GM23338 (cell line): ENCODE results near the gene COTL1. TPM values are rescaled to one million over a fixed set of nuclear protein-coding genes. Genes with fewer than 3 reads are reported as not detected.
A peak's percentile ranks its signal among the peaks of the same experiment; 100 is the strongest.

Experiments used
- ATAC-seq: fragments of 200-7000 bp; cut with Tn5 transposase; 3 replicates; pipeline ENCODE4 v1.9.1; 2020
- DNase-seq: peaks from one replicate; pipeline ENCODE4 v3.0.0-alpha.2; 2015; ENCODE audit warnings: low spot score
- H2AFZ ChIP-seq: fragments of 200-600 bp; sonication (generic); 2 replicates; pipeline ENCODE4 v1.8.0; 2016; ENCODE audit warnings: antibody characterized with exemption, mild to moderate bottlenecking, moderate library complexity
- H3F3A ChIP-seq: fragments of 200-600 bp; sonication (generic); replicated peaks from 2 replicates; pipeline ENCODE4 v1.8.0; 2017; ENCODE audit warnings: antibody characterized with exemption, mixed run types, low read depth
- H3K27ac ChIP-seq: fragments of 200-600 bp; sonication (generic); 2 replicates; pipeline ENCODE4 v1.6.1; 2016; ENCODE audit warnings: low read depth
- H3K27me3 ChIP-seq: fragments of 200-600 bp; sonication (generic); 2 replicates; pipeline ENCODE4 v1.8.0; 2016; ENCODE audit warnings: mild to moderate bottlenecking, mixed run types, moderate library complexity; ENCODE audit not compliant: insufficient read depth
- H3K36me3 ChIP-seq: fragments of 200-600 bp; sonication (generic); 2 replicates; pipeline ENCODE4 v1.8.0; 2016; ENCODE audit warnings: mild to moderate bottlenecking; ENCODE audit not compliant: insufficient read depth
- H3K4me1 ChIP-seq: fragments of 200-600 bp; sonication (generic); 2 replicates; pipeline ENCODE4 v1.8.0; 2016; ENCODE audit warnings: mild to moderate bottlenecking, moderate library complexity; ENCODE audit not compliant: insufficient read depth
- H3K4me2 ChIP-seq: fragments of 200-600 bp; sonication (generic); 2 replicates; pipeline ENCODE4 v1.7.1; 2017; ENCODE audit warnings: mixed run types
- H3K4me3 ChIP-seq: fragments of 200-600 bp; sonication (generic); 2 replicates; pipeline ENCODE4 v1.6.1; 2016; ENCODE audit warnings: mixed run types
- H3K79me2 ChIP-seq: fragments of 200-600 bp; sonication (generic); replicated peaks from 2 replicates; pipeline ENCODE4 v1.8.0; 2017; ENCODE audit warnings: mild to moderate bottlenecking; ENCODE audit not compliant: insufficient read depth
- H3K9me2 ChIP-seq: fragments of 200-600 bp; sonication (generic); 2 replicates; pipeline ENCODE4 v1.8.0; 2017; ENCODE audit not compliant: insufficient read depth
- H4K20me1 ChIP-seq: fragments of 200-600 bp; sonication (generic); replicated peaks from 2 replicates; pipeline ENCODE4 v1.8.0; 2017; ENCODE audit warnings: mild to moderate bottlenecking; ENCODE audit not compliant: insufficient read depth
- H3K27ac Mint-ChIP-seq: 2 replicates; pipeline ENCODE4 v1.8.0; 2020; ENCODE audit warnings: inconsistent platforms, mild to moderate bottlenecking, moderate library complexity, mixed read lengths
- H3K27me3 Mint-ChIP-seq: 3 replicates; pipeline ENCODE4 v1.8.0; 2022; ENCODE audit warnings: low read depth, mild to moderate bottlenecking, moderate library complexity, mixed read lengths, inconsistent platforms; ENCODE audit not compliant: insufficient read depth, poor library complexity
- H3K36me3 Mint-ChIP-seq: 3 replicates; pipeline ENCODE4 v1.8.0; 2021; ENCODE audit warnings: low read depth, mild to moderate bottlenecking, inconsistent platforms, moderate library complexity, mixed read lengths
- H3K4me1 Mint-ChIP-seq: 3 replicates; pipeline ENCODE4 v1.8.0; 2020; ENCODE audit warnings: mild to moderate bottlenecking, inconsistent platforms, mixed read lengths
- H3K4me3 Mint-ChIP-seq: 3 replicates; pipeline ENCODE4 v1.8.0; 2021; ENCODE audit warnings: moderate library complexity, mild to moderate bottlenecking, inconsistent platforms, mixed read lengths
- H3K9me3 Mint-ChIP-seq: 3 replicates; pipeline ENCODE4 v1.8.0; 2020; ENCODE audit warnings: moderate library complexity, mild to moderate bottlenecking, inconsistent platforms, mixed read lengths
- EZH2 ChIP-seq: fragments of 200-600 bp; sonication (generic); IDR thresholded peaks from one replicate; pipeline ENCODE4 v1.8.0; 2017; ENCODE audit warnings: antibody characterized with exemption, mild to moderate bottlenecking, low read depth; ENCODE audit not compliant: unreplicated experiment
- EZH2phosphoT487 ChIP-seq: fragments of 200-600 bp; sonication (generic); IDR thresholded peaks from one replicate; pipeline ENCODE4 v1.8.1; 2018; ENCODE audit warnings: antibody characterized with exemption; ENCODE audit not compliant: unreplicated experiment
- JUNB ChIP-seq: IDR thresholded peaks from one replicate; pipeline ENCODE4 v1.6.1; 2016; ENCODE audit warnings: antibody characterized with exemption; ENCODE audit not compliant: unreplicated experiment
- NANOG ChIP-seq: IDR thresholded peaks from 2 replicates; pipeline ENCODE4 v1.6.1; 2016; ENCODE audit warnings: antibody characterized with exemption, borderline replicate concordance
- POLR2AphosphoS5 ChIP-seq: IDR thresholded peaks from 2 replicates; pipeline ENCODE4 v1.6.1; 2016; ENCODE audit warnings: antibody characterized with exemption, low read depth
- STAT1 ChIP-seq: IDR thresholded peaks from one replicate; pipeline ENCODE4 v1.6.1; 2016; ENCODE audit warnings: antibody characterized with exemption; ENCODE audit not compliant: unreplicated experiment
- ZNF114 ChIP-seq: fragments of 250-450 bp; sonication (Bioruptor Pico); IDR thresholded peaks from 2 replicates; pipeline ENCODE4 v1.5.0; 2020; ENCODE audit warnings: mild to moderate bottlenecking, moderate library complexity
- ZNF331 ChIP-seq: fragments of 250-450 bp; sonication (Bioruptor Pico); IDR thresholded peaks from 2 replicates; pipeline ENCODE4 v1.5.0; 2020; ENCODE audit warnings: low read depth, mild to moderate bottlenecking, moderate library complexity
- ZNF462 ChIP-seq: fragments of 250-450 bp; sonication (Bioruptor Pico); IDR thresholded peaks from 2 replicates; pipeline ENCODE4 v1.5.0; 2020; ENCODE audit warnings: mild to moderate bottlenecking, moderate library complexity
- polyA plus RNA-seq: library from polyadenylated mRNA; unstranded; fragments of >200 nt; fragmentation: Nextera tagmentation; extraction: Ambion mirVana; gene quantifications from 2 replicates; pipeline ENCODE4 v1.2.1, GENCODE V29; 2016
- total RNA-seq: library from RNA; depleted of rRNA; stranded (reverse); fragments of >200 nt; shearing (Covaris generic); gene quantifications from 2 replicates; pipeline ENCODE4 v1.2.3, GENCODE V29; 2014
- TF ChIP-seq, protein P1 (sequence below): IDR thresholded peaks from 2 replicates; pipeline ENCODE4 v1.6.1; 2016; ENCODE audit warnings: antibody characterized with exemption
- TF ChIP-seq, protein P2 (sequence below): IDR thresholded peaks from one replicate; pipeline ENCODE4 v1.6.1; 2018; ENCODE audit warnings: antibody characterized with exemption; ENCODE audit not compliant: unreplicated experiment
- TF ChIP-seq, protein P3 (sequence below), 2 experiments: fragments of 200-600 bp in 1 of 2; sonication (generic) in 1 of 2; conservative IDR thresholded peaks; 2 replicates each; pipeline versions ENCODE4 v1.5.1 to v1.6.1; 2016 to 2017; ENCODE audit warnings: antibody characterized with exemption in 2 of 2, low read depth in 2 of 2, mild to moderate bottlenecking in 2 of 2, moderate library complexity in 1 of 2

The COTL1 gene
- total and polyA plus RNA-seq, 2 experiments from 2014 or later, result 117 to 166 TPM

DNA sequence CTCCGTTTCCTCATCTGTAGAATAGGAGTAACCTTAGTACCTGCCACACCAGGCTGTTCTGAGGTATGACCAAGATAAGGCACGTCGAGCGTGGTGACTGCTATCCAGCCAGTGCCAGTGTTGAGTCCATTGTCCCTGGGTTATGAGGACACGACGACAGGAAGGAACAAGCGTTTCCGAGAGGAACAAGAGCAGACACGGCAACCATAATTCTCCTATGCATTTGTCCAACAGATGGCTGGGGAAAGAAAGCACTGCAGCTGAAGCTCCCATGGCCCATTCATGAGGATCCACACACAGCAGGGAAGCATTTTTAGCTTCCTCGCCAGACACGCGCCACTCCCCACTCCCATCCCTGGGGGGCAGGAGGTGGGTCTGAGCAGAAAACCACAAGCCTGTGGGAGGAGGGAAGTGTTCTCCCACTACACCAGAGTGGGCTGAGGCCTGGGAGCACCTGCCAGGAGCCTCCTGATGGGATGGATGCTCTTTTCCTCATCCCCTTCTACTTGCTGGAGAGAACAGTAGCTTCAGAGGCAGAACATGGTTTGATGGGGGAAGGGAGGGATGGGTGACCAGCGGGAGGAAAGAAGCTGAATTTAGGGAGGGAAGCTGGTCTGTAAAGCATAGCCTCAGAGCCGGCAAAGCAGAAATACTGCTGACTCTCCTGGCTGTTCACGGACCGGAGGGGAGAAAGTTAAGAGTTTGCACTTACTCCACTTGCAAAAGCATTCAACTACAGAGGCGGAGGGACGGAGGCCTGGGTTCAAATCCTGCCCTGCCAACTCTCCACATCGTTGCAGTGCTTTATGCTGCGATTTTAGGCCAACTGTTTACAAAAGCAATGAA, 2.7 kb downstream of the COTL1 start (continued):
- TF ChIP-seq NANOG (no peak), EZH2phosphoT487 (no peak), ZNF331 (no peak)

DNA sequence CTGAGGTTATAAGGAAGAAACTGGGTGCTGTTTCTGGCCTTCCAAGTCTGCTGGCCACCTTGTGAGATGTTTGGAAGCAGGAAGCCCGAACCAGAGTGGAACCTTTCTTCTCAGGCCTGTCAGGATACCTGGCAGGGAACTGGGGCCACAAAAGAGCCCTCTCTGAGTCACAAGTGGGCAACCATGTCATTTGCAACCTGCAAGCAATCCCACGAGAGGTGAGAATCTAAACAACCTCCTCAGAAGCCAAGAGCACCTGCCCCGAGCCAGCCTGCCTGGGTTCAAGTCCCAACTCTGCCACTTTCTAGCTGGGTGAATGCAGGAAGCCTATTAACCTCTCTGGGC, 3.3 kb downstream of the COTL1 start:
- peaks cover 13% of the 10 kb centered on the region for H3K27me3 ChIP-seq
- no peaks in the 10 kb centered on the region for H3K9me2 ChIP-seq
- H3K79me2 ChIP-seq, result peaks cover 77% of the 10 kb centered on the region
- H3F3A ChIP-seq, result 0 out of 2 replicates have a peak, but pooled peaks cover 5% of the 10 kb centered on the region
- no peak overlapping the region for H3K4me2 ChIP-seq
- H3K9me3 Mint-ChIP-seq, result no peaks in the 10 kb centered on the region; the same call in 2 of the 3 replicates
- H3K4me3 Mint-ChIP-seq, result no peak overlapping the region
- DNase-seq, result no peak
- no peaks in the 10 kb centered on the region; the same call in 1 of the 2 replicates for H3K36me3 ChIP-seq
- no peak for ATAC-seq
- no peak overlapping the region for H2AFZ ChIP-seq
- H4K20me1 ChIP-seq, result peaks cover 37% of the 10 kb centered on the region
- H3K4me1 ChIP-seq, result peaks cover 15% of the 10 kb centered on the region
- H3K4me1 Mint-ChIP-seq, result peaks cover 42% of the 10 kb centered on the region
- 0 out of 2 replicates have a peak overlapping the region, but pooled peaks have one; percentile 63 for H3K27ac ChIP-seq
- peaks cover 26% of the 10 kb centered on the region for H3K36me3 Mint-ChIP-seq
- H3K27ac Mint-ChIP-seq, result no peak overlapping the region
- no peak overlapping the region for H3K4me3 ChIP-seq
- peaks cover 17% of the 10 kb centered on the region for H3K27me3 Mint-ChIP-seq
- TF ChIP-seq, protein P1, sequence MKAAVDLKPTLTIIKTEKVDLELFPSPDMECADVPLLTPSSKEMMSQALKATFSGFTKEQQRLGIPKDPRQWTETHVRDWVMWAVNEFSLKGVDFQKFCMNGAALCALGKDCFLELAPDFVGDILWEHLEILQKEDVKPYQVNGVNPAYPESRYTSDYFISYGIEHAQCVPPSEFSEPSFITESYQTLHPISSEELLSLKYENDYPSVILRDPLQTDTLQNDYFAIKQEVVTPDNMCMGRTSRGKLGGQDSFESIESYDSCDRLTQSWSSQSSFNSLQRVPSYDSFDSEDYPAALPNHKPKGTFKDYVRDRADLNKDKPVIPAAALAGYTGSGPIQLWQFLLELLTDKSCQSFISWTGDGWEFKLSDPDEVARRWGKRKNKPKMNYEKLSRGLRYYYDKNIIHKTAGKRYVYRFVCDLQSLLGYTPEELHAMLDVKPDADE, result no peak
- TF ChIP-seq ZNF331, result no peak
- TF ChIP-seq ZNF462 (CRISPR knock-in tag), result no peak
- TF ChIP-seq, protein P2, sequence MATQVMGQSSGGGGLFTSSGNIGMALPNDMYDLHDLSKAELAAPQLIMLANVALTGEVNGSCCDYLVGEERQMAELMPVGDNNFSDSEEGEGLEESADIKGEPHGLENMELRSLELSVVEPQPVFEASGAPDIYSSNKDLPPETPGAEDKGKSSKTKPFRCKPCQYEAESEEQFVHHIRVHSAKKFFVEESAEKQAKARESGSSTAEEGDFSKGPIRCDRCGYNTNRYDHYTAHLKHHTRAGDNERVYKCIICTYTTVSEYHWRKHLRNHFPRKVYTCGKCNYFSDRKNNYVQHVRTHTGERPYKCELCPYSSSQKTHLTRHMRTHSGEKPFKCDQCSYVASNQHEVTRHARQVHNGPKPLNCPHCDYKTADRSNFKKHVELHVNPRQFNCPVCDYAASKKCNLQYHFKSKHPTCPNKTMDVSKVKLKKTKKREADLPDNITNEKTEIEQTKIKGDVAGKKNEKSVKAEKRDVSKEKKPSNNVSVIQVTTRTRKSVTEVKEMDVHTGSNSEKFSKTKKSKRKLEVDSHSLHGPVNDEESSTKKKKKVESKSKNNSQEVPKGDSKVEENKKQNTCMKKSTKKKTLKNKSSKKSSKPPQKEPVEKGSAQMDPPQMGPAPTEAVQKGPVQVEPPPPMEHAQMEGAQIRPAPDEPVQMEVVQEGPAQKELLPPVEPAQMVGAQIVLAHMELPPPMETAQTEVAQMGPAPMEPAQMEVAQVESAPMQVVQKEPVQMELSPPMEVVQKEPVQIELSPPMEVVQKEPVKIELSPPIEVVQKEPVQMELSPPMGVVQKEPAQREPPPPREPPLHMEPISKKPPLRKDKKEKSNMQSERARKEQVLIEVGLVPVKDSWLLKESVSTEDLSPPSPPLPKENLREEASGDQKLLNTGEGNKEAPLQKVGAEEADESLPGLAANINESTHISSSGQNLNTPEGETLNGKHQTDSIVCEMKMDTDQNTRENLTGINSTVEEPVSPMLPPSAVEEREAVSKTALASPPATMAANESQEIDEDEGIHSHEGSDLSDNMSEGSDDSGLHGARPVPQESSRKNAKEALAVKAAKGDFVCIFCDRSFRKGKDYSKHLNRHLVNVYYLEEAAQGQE, result no peak
- TF ChIP-seq ZNF114 (CRISPR knock-in tag), result no peak
- TF ChIP-seq, protein P3, sequence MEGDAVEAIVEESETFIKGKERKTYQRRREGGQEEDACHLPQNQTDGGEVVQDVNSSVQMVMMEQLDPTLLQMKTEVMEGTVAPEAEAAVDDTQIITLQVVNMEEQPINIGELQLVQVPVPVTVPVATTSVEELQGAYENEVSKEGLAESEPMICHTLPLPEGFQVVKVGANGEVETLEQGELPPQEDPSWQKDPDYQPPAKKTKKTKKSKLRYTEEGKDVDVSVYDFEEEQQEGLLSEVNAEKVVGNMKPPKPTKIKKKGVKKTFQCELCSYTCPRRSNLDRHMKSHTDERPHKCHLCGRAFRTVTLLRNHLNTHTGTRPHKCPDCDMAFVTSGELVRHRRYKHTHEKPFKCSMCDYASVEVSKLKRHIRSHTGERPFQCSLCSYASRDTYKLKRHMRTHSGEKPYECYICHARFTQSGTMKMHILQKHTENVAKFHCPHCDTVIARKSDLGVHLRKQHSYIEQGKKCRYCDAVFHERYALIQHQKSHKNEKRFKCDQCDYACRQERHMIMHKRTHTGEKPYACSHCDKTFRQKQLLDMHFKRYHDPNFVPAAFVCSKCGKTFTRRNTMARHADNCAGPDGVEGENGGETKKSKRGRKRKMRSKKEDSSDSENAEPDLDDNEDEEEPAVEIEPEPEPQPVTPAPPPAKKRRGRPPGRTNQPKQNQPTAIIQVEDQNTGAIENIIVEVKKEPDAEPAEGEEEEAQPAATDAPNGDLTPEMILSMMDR (conservative IDR thresholded peaks at IDR 0.05; ENCODE audit: low read depth in 2 of 2), result no peak
- no peak for TF ChIP-seq STAT1
- TF ChIP-seq EZH2, result no peak
- TF ChIP-seq NANOG, result no peak
- no peak for TF ChIP-seq EZH2phosphoT487
- no peak for TF ChIP-seq JUNB
- no peak for TF ChIP-seq POLR2AphosphoS5
